Skeletal muscle tissue (tissue), 4 donors: ENCODE results near the gene TTBK2. TPM values are rescaled to one million over a fixed set of nuclear protein-coding genes. Genes with fewer than 3 reads are reported as not detected.

ENCODE experiments used
- H3K27ac ChIP-seq: one replicate; pipeline ENCODE4 v1.7.0; 2013; ENCODE audit warnings: mild to moderate bottlenecking, low read depth, low read length, inconsistent platforms
- H3K27me3 ChIP-seq, 3 donors: one replicate each; pipeline ENCODE4 v1.7.0; 2013; ENCODE audit warnings: low read length in 3 of 3; ENCODE audit not compliant: control insufficient read depth in 3 of 3, insufficient read depth in 3 of 3
- H3K36me3 ChIP-seq, 3 donors: one replicate each; pipeline ENCODE4 v1.7.0; 2013; ENCODE audit warnings: low read length in 3 of 3; ENCODE audit not compliant: control insufficient read depth in 3 of 3, insufficient read depth in 3 of 3
- H3K4me1 ChIP-seq, 3 donors: one replicate each; pipeline ENCODE4 v1.7.0; 2013; ENCODE audit warnings: low read length in 3 of 3, mild to moderate bottlenecking in 3 of 3; ENCODE audit not compliant: control insufficient read depth in 3 of 3, insufficient read depth in 3 of 3
- H3K4me3 ChIP-seq, 3 donors: one replicate each; pipeline ENCODE4 v1.7.0; 2013; ENCODE audit warnings: low read length in 3 of 3
- H3K9ac ChIP-seq, 3 donors: one replicate each; pipeline ENCODE4 v1.7.0; 2013; ENCODE audit warnings: low read length in 3 of 3, mild to moderate bottlenecking in 3 of 3, moderate library complexity in 2 of 3, low read depth in 1 of 3
- H3K9me3 ChIP-seq, 3 donors: one replicate each; pipeline ENCODE4 v1.7.0; 2013; ENCODE audit warnings: low read length in 3 of 3; ENCODE audit not compliant: control insufficient read depth in 3 of 3
- total RNA-seq: library from RNA; depleted of rRNA; stranded (reverse); fragments of >200 nt; gene quantifications from one replicate; pipeline ENCODE4 v1.2.3, GENCODE V29; 2014
- donor health status: Osteomylitis.

TTBK2 gene
- total RNA-seq, 1 donor from 2014 or later: 8.4 TPM

DNA sequence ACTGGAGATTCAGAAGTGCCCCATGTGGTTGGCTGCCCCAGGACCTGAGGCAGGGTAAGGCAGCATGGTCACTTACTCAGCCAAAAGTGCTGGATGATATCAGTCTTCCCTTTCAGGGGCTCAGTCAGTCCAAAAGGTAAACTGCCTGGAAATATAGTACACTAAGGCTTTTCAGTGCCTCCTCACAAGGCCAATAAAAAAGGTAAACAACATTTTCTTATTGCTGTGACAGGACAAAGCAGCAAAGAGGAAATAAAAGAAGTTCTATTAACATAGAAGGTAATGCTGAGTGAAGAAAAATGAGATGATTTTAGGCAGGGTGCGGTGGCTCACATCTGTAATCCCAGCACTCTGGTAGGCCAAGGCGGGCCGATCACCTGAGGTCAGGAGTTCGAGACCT lies 117.1 kb downstream of the TTBK2 start:
- no peak overlapping the region for H3K9ac ChIP-seq
- H3K27ac ChIP-seq: no peak overlapping the region
- no peaks in the 10 kb centered on the region for H3K9me3 ChIP-seq
- no peaks in the 10 kb centered on the region for H3K4me1 ChIP-seq
- H3K27me3 ChIP-seq: no peaks in the 10 kb centered on the region
- no peak overlapping the region for H3K4me3 ChIP-seq
- H3K36me3 ChIP-seq: peaks cover 17 to 25% (median 22%) of the 10 kb centered on the region in 3 donors

GRCh38 chr15:42802168-42802567 lies 118.4 kb downstream of the TTBK2 start:
- Histone ChIP-seq H3K9me3 (no peaks in the 10 kb centered on the region), H3K27me3 (no peaks in the 10 kb centered on the region), H3K4me1 (no peaks in the 10 kb centered on the region), H3K36me3 (peaks cover 17 to 25% (median 22%) of the 10 kb centered on the region in 3 donors), H3K9ac (no peak overlapping the region), H3K27ac (no peak overlapping the region), H3K4me3 (no peak overlapping the region)

DNA sequence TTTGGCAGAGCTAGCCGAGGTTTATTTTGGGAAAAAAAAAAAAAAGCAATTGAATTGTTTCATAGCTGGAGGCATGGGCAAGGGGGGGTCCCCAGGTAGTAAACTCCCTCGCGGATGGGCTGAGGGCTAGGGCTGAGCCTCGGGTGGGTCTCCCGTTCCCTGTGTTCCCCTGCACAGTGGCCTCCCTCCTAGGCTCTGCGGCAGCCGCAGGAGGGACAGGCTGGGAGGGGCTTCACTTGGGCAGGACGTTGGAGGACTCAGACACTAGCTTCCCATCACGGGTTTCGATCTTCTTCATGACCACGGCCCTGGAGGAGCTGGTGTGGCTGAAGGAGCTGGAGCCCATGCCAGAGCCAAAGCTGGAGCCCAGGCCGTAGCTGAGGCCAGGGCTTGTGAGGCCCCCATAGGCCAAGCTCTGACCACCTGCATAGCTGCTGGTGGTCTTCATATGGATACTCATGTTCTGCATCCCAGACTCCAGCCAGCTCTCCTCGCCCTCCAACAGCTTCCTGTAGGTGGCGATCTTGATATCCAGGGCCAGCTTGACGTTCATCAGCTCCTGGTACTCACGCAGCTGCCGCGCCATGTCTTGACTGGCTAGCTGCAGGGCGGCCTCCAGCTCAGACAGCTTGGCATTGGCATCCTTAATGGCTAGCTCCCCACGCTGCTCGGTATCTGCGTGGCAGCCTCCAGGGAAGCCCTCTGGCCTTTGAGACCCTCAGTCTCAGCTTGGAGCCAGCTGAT lies 119.7 kb downstream of the TTBK2 start:
- no peak overlapping the region for H3K4me3 ChIP-seq
- no peak overlapping the region for H3K27ac ChIP-seq
- H3K9me3 ChIP-seq: no peaks in the 10 kb centered on the region
- no peak overlapping the region for H3K9ac ChIP-seq
- peaks cover 17 to 25% (median 22%) of the 10 kb centered on the region in 3 donors for H3K36me3 ChIP-seq
- H3K27me3 ChIP-seq: no peaks in the 10 kb centered on the region
- no peaks in the 10 kb centered on the region for H3K4me1 ChIP-seq

DNA sequence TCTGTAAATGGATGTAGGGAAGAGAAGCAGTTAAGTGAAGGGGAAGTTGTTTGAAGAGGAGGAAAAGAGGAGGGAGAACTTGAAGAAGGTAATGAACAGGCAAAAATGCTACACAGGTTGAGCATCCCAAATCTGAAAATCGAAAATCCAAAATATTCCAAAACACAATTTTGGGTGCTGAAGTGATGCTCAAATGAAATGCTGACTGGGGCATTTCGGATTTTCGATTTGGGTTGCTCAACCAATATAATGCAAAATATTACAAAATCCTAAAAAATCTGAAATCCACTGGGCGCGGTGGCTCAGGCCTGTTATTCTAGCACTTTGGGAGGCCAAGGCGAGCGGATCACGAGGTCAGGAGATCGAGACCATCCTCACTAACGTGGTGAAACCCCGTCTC lies 121.8 kb downstream of the TTBK2 start:
- Histone ChIP-seq H3K27me3 (no peaks in the 10 kb centered on the region), H3K4me3 (no peak overlapping the region), H3K27ac (no peak overlapping the region), H3K36me3 (peaks cover 17 to 28% (median 25%) of the 10 kb centered on the region in 3 donors), H3K4me1 (no peaks in the 10 kb centered on the region), H3K9me3 (no peaks in the 10 kb centered on the region), H3K9ac (no peak overlapping the region)

DNA sequence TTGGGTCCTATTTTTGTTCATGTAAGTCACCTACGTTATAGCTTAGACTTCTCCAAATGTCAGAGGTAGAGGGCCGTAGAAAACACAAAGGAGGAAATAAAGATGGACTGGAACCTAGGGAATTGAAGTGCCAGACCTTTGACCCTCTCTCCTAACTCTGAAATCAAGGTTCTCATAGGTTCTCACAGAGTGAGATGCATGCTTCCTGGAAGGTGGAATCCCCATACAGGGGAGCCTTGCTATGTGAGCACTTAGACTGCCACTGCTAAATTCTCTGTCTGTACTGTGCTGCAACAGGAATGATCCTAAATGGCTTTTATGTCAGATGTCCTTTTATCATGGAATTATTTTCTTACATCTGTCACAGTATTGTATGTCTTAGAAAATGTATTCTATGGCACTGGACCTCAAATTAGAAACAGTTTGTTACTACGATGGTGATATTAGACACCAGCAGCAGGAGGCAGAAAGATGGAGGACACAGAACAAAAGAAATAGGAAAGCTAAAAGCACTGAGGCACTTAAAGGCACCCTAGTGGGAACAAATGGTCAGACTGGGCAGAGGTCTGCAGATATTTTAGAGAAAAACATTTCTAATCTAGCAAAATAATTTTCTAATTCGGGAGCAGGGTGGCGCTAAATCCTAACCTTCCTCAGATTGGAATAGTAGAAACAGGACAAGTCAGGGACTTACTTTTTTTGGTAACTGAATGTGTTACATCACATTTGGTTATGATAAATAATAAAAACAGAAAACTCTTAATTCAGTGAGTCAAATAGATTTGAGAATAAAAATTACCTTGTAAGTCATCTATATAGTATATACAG lies 123.4 kb downstream of the TTBK2 start:
- Histone ChIP-seq H3K27me3 (no peaks in the 10 kb centered on the region), H3K4me1 (no peaks in the 10 kb centered on the region), H3K27ac (no peak overlapping the region), H3K36me3 (peaks cover 10 to 22% (median 21%) of the 10 kb centered on the region in 3 donors), H3K9me3 (no peaks in the 10 kb centered on the region), H3K4me3 (no peak overlapping the region), H3K9ac (peak overlapping the region in 1 of 3 donors; percentile 43)

- no peak overlapping the region for H3K4me3 ChIP-seq
- H3K4me1 ChIP-seq: no peaks in the 10 kb centered on the region
- H3K27me3 ChIP-seq: no peaks in the 10 kb centered on the region
- no peak overlapping the region for H3K9ac ChIP-seq
- peaks cover 0 to 5% (median 4%) of the 10 kb centered on the region in 3 donors for H3K36me3 ChIP-seq
- H3K27ac ChIP-seq: no peak overlapping the region
- H3K9me3 ChIP-seq: no peaks in the 10 kb centered on the region
Measured at GRCh38 chr15:42788725-42789124, 131.9 kb downstream of the TTBK2 start.

DNA sequence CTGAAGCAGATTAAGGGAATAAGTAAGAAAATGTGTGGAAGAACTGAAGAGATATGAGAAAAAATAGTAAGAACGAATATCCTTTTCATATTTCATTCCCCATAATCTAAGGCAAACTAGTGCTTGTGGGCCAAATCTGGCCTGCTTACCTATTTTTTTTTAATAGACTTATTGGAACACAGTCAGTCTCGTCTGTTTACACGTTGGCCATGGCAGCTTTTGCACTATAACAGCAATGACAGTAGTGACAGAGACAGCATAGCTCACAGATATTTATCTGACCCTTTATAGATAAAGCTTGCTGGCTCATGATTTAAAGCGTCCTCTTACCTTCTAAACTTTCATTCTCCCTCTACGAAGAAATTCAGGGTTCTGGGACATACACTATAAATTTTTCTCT lies 133.6 kb downstream of the TTBK2 start:
- Histone ChIP-seq H3K9me3 (no peaks in the 10 kb centered on the region), H3K4me1 (no peaks in the 10 kb centered on the region), H3K27ac (no peak overlapping the region), H3K4me3 (no peak overlapping the region), H3K9ac (no peak overlapping the region), H3K27me3 (no peaks in the 10 kb centered on the region), H3K36me3 (peaks cover 11 to 13% (median 12%) of the 10 kb centered on the region in 3 donors)

DNA sequence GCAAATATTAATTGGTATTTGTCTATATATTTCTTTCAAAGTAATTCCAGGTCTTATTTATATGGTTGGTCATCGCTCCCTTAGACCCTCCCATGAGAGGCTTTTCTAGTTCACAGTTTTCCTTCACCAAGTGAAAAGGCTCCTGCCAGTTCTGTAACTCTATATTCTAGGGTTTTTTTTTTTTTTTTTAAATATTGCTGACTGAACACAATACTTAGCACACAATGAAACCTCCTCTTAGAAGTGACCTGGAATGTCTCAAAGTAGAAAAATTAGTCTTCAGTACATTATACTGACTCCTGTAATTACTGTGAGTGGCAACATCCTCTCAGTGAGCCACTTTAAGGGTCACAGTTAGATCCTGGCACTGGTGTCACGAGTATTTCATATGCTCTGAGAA lies 135.0 kb downstream of the TTBK2 start:
- no peaks in the 10 kb centered on the region for H3K9me3 ChIP-seq
- no peaks in the 10 kb centered on the region for H3K4me1 ChIP-seq
- no peaks in the 10 kb centered on the region for H3K27me3 ChIP-seq
- no peak overlapping the region for H3K4me3 ChIP-seq
- H3K27ac ChIP-seq: no peak overlapping the region
- H3K9ac ChIP-seq: no peak overlapping the region
- peaks cover 11 to 13% (median 12%) of the 10 kb centered on the region in 3 donors for H3K36me3 ChIP-seq

- Histone ChIP-seq H3K4me1 (no peaks in the 10 kb centered on the region), H3K36me3 (peaks cover 11 to 13% (median 12%) of the 10 kb centered on the region in 3 donors), H3K9me3 (no peaks in the 10 kb centered on the region), H3K4me3 (no peak overlapping the region), H3K9ac (no peak overlapping the region), H3K27ac (peak overlapping the region; percentile 38), H3K27me3 (no peaks in the 10 kb centered on the region)
Measured at GRCh38 chr15:42784705-42785104, 135.9 kb downstream of the TTBK2 start.

DNA sequence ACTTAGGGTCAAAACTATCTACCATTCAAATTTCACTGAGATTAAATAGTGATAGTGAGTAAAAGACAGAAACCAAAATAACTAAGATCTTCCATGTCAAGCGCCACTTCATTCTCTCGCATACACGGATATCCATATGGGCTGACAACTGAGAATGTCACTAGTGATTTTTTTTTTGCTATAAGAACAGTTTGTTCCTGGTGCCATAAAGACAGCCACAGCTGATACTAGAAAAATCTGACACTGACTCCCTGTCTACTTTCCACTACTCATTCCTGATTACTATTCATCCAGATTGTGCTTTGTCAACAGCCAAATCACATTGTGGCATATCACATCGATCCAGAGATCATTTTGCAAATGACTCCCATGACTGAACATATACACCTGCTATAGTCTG lies 137.9 kb downstream of the TTBK2 start:
- H3K27ac ChIP-seq: no peak overlapping the region
- peaks cover 11 to 13% (median 12%) of the 10 kb centered on the region in 3 donors for H3K36me3 ChIP-seq
- H3K9ac ChIP-seq: no peak overlapping the region
- no peaks in the 10 kb centered on the region for H3K4me1 ChIP-seq
- no peaks in the 10 kb centered on the region for H3K9me3 ChIP-seq
- no peaks in the 10 kb centered on the region for H3K27me3 ChIP-seq
- no peak overlapping the region for H3K4me3 ChIP-seq
